ENCODE data around the gene NPAS1. TPM values are rescaled to one million over a fixed set of nuclear protein-coding genes. Genes with fewer than 3 reads are reported as not detected.

The NPAS1 gene
- total and polyA plus RNA-seq, 9 donors, result 0.31 to 7.1 (median 2.1) TPM

DNA sequence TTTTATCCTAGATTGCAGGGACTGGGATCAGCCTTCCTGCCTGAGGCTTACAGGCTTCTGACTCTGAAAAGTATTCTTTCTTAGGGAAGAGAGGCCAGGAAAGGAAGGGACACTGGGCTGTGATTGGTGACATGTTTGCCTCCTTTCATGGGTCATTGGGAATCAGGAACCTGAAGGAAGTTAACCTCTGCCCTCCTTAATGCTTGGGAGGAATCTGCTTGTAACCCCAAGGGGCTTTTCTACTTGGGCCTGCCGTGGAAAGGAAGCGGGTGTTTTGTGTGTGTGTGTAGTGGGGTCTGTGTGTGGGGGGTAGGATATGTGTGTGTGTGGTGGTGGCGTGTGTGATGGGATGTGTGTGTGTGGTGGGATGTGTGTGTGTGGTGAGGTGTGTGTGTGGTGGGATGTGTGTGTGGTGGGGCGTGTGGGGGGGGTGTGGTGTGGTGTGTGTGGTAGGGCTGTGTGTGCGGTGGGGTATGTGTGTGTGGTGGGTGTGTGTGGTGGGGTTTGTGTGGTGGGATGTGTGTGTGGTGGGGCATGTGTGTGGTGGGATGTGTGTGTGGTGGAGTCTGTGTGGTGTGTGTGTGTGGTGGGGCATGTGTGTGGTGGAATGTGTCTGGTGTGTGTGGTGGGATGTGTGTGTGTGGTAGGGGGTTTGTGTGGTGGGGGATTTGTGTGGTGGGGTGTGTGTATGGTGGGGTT is 41.3 kb upstream of the NPAS1 start:
- Histone ChIP-seq H3K4me1 (ENCODE audit: control insufficient read depth, insufficient read depth, low read length) (peaks cover 65% of the 10 kb centered on the region), H3K9me3 (replicated peaks; ENCODE audit: control insufficient read depth, low read depth, low read length) (no peaks in the 10 kb centered on the region), H3K27me3 (ENCODE audit: control insufficient read depth, insufficient read depth, low read length) (no peaks in the 10 kb centered on the region), H3K4me3 (ENCODE audit: low read length) (no peak overlapping the region), H3K36me3 (ENCODE audit: control insufficient read depth, insufficient read depth, low read length) (no peaks in the 10 kb centered on the region), H3K27ac (ENCODE audit: low read length) (peak overlapping the region; percentile 79)
- DNase-seq, result no peak
- WGBS (ENCODE audit: insufficient coverage), result 75% methylated on average over 5 of the region's 5 CpGs

- Histone ChIP-seq H3K9me3 (replicated peaks; ENCODE audit: control insufficient read depth, low read depth, low read length) (no peaks in the 10 kb centered on the region), H3K27ac (ENCODE audit: low read length) (peak overlapping the region; percentile 69), H3K4me1 (ENCODE audit: control insufficient read depth, insufficient read depth, low read length) (peaks cover 67% of the 10 kb centered on the region), H3K4me3 (ENCODE audit: low read length) (no peak overlapping the region), H3K27me3 (ENCODE audit: control insufficient read depth, insufficient read depth, low read length) (no peaks in the 10 kb centered on the region), H3K36me3 (ENCODE audit: control insufficient read depth, insufficient read depth, low read length) (no peaks in the 10 kb centered on the region)
- DNase-seq, result no peak
- 70% methylated on average over 25 of the region's 29 CpGs for WGBS (ENCODE audit: insufficient coverage)
These were observed 40.2 kb upstream of the NPAS1 start for GRCh38 chr19:46979126-46980105.

DNA sequence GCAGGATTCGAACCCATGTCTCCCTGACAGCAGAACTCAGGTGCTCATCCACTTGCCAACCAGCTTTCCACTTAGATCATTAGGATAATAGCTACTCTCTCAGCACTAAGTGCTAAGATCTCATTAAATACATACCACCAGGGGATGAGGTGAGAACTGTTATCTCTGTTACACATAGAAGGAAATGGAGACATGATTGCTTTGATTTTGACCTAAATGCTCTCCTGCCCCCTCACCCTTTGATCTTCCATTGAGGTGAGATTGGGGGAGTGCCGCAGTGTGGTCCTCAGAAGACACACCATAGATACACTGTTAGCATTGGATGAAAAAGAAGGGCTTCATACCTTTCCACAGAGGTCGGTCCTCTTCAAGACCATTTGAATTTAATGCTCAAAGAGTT is 38.9 kb upstream of the NPAS1 start:
- Histone ChIP-seq H3K27ac (ENCODE audit: low read length) (peak overlapping the region; percentile 45), H3K4me1 (ENCODE audit: control insufficient read depth, insufficient read depth, low read length) (peaks cover 54% of the 10 kb centered on the region), H3K27me3 (ENCODE audit: control insufficient read depth, insufficient read depth, low read length) (no peaks in the 10 kb centered on the region)

DNA sequence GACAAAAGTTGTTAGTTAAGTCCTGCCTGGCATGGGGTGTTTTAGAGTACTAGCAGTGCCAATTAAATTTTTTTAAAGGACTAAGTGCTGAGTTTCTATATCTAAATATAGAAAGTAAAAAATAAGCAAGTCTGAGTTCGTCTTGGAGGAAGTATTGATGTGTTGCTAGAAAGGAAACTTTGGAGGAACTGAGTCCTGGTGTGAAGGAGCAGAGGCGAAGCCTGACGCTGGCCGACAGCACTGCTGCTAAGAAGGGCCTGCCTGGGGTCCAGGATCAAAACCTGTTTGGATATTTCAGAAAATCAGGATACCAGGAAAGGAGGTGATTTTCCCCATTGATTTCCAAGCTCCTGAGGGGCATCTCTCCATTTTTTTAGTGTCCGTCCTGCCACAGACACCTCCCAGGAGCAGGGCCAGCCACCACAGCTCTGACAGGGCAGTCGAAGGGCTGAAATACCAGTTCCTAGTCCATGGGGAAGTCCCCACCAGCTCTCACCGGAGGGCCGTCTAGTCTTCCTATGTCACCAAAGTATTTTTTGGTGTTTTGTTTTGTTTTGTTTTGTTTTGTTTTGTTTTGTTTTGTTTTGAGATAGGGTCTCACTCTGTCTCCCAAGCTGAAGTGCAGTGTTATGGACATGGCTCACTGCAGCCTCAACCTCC is 38.2 kb upstream of the NPAS1 start:
- no peaks in the 10 kb centered on the region for H3K27me3 ChIP-seq (ENCODE audit: control insufficient read depth, insufficient read depth, low read length)
- H3K36me3 ChIP-seq (ENCODE audit: control insufficient read depth, insufficient read depth, low read length), result no peaks in the 10 kb centered on the region
- H3K9me3 ChIP-seq (replicated peaks; ENCODE audit: control insufficient read depth, low read depth, low read length), result no peaks in the 10 kb centered on the region
- no peak for DNase-seq
- no peak overlapping the region for H3K4me3 ChIP-seq (ENCODE audit: low read length)
- WGBS (ENCODE audit: insufficient coverage), result 92% methylated on average over 2 of the region's 8 CpGs
- peak overlapping the region; percentile 60 for H3K27ac ChIP-seq (ENCODE audit: low read length)
- H3K4me1 ChIP-seq (ENCODE audit: control insufficient read depth, insufficient read depth, low read length), result peaks cover 50% of the 10 kb centered on the region

More for the DNA sequence above, 38.9 kb upstream of the NPAS1 start:
- no peak for DNase-seq
- Histone ChIP-seq H3K9me3 (replicated peaks; ENCODE audit: control insufficient read depth, low read depth, low read length) (no peaks in the 10 kb centered on the region), H3K4me3 (ENCODE audit: low read length) (no peak overlapping the region), H3K36me3 (ENCODE audit: control insufficient read depth, insufficient read depth, low read length) (no peaks in the 10 kb centered on the region)
- WGBS (ENCODE audit: insufficient coverage), result no CpG with 5 or more reads among the region's 3 CpGs

GRCh38 chr19:46983097-46983496 is 36.5 kb upstream of the NPAS1 start:
- Histone ChIP-seq H3K4me1 (ENCODE audit: control insufficient read depth, insufficient read depth, low read length) (peaks cover 33% of the 10 kb centered on the region), H3K36me3 (ENCODE audit: control insufficient read depth, insufficient read depth, low read length) (peaks cover 4% of the 10 kb centered on the region), H3K4me3 (ENCODE audit: low read length) (no peak overlapping the region), H3K9me3 (replicated peaks; ENCODE audit: control insufficient read depth, low read depth, low read length) (no peaks in the 10 kb centered on the region), H3K27me3 (ENCODE audit: control insufficient read depth, insufficient read depth, low read length) (no peaks in the 10 kb centered on the region), H3K27ac (ENCODE audit: low read length) (no peak overlapping the region)
- no CpG with 5 or more reads among the region's 6 CpGs for WGBS (ENCODE audit: insufficient coverage)
- DNase-seq, result no peak

GRCh38 chr19:46984077-46985010 is 35.3 kb upstream of the NPAS1 start:
- Histone ChIP-seq H3K9me3 (replicated peaks; ENCODE audit: control insufficient read depth, low read depth, low read length) (no peaks in the 10 kb centered on the region), H3K4me3 (ENCODE audit: low read length) (no peak overlapping the region), H3K27ac (ENCODE audit: low read length) (no peak overlapping the region), H3K27me3 (ENCODE audit: control insufficient read depth, insufficient read depth, low read length) (no peaks in the 10 kb centered on the region), H3K4me1 (ENCODE audit: control insufficient read depth, insufficient read depth, low read length) (peaks cover 22% of the 10 kb centered on the region), H3K36me3 (ENCODE audit: control insufficient read depth, insufficient read depth, low read length) (peaks cover 16% of the 10 kb centered on the region)
- 60% methylated on average over 12 of the region's 20 CpGs for WGBS (ENCODE audit: insufficient coverage)
- no peak for DNase-seq

DNA sequence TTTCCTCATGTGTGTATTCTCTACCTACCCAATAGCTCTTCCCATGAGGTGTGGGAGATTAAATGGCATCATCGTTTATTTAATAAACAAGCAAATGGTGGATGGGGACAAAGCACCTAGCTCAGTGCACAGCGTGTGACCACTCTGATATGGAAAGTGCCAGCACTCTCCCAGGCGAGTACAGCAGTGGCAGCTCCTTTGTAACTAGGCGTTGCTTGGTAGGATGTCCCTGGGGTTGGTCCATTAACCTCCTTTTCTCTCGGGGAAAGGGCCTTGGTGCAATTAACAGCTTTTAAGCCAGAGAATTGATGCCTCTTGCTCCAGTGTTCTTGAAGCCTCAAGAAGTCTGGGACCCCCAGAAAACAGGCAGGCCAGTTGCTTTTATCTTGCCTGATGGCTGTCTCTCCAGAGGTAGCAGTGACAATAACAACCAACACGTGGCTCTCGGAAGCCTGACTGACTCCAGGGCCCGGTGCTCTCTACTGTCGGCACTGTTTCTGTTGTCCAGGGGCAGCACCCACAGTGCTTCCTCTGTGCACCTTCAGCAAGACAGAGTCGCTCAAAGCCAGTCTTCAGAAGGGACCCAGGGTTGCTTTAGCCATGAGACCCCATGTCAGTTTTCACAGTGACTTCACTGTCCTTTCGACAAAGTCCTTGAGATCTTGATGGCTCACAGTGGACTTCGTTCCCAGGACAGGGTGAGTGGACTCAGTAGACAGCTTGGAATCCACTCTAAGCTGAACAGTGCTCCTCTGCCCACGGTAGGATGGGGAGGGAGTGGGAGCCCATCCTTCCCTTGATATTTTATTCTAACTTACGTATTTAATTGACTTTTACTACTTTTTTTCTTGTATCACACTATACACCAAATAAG is 33.9 kb upstream of the NPAS1 start:
- no peaks in the 10 kb centered on the region for H3K27me3 ChIP-seq (ENCODE audit: control insufficient read depth, insufficient read depth, low read length)
- H3K36me3 ChIP-seq (ENCODE audit: control insufficient read depth, insufficient read depth, low read length), result peaks cover 29% of the 10 kb centered on the region
- peaks cover 19% of the 10 kb centered on the region for H3K4me1 ChIP-seq (ENCODE audit: control insufficient read depth, insufficient read depth, low read length)
- DNase-seq, result no peak
- no peak overlapping the region for H3K4me3 ChIP-seq (ENCODE audit: low read length)
- WGBS (ENCODE audit: insufficient coverage), result 67% methylated on average over 11 of the region's 14 CpGs
- no peak overlapping the region for H3K27ac ChIP-seq (ENCODE audit: low read length)
- H3K9me3 ChIP-seq (replicated peaks; ENCODE audit: control insufficient read depth, low read depth, low read length), result no peaks in the 10 kb centered on the region

DNA sequence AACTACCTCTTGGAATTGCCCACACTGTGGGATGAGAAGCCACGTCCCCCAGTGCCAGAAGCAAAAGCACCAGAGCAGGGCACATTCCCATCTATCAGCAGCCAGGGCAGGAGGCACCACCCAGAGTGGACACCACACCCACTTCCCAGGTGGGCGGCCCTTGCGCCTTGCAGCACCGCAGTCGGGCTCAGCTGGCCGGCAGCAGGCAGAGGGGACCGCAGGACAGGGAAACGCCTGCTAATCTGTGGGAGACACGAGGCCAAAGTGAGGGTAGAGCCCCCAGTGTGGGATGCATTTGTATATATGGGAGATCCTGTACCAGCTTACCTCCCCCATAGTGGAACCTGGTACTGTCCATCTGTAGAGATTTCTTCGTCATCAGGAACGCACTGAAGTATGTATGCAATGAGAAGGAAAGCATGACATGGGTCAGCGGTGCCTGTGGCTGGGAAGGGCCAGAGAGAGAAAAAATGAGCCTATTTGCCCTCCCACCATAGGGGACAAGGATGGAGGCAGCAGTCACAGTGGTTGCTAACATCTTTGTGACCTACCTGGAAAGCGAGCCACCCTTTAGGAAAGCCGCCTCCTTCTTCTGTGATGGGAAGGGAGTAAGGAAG is 30.9 kb upstream of the NPAS1 start:
- 76% methylated on average over 10 of the region's 14 CpGs for WGBS (ENCODE audit: insufficient coverage)
- DNase-seq, result no peak
- Histone ChIP-seq H3K27ac (ENCODE audit: low read length) (no peak overlapping the region), H3K27me3 (ENCODE audit: control insufficient read depth, insufficient read depth, low read length) (no peaks in the 10 kb centered on the region), H3K4me3 (ENCODE audit: low read length) (no peak overlapping the region), H3K36me3 (ENCODE audit: control insufficient read depth, insufficient read depth, low read length) (peaks cover 54% of the 10 kb centered on the region), H3K4me1 (ENCODE audit: control insufficient read depth, insufficient read depth, low read length) (peaks cover 21% of the 10 kb centered on the region), H3K9me3 (replicated peaks; ENCODE audit: control insufficient read depth, low read depth, low read length) (no peaks in the 10 kb centered on the region)
